ENCODE measurements around the gene HOXC5. TPM values are rescaled to one million over a fixed set of nuclear protein-coding genes. Genes with fewer than 3 reads are reported as not detected.
A peak's percentile ranks its signal among the peaks of the same experiment; 100 is the strongest.

HOXC5 gene
- total and polyA plus RNA-seq, 12 donors: 0.01 TPM; not detected in 11

DNA sequence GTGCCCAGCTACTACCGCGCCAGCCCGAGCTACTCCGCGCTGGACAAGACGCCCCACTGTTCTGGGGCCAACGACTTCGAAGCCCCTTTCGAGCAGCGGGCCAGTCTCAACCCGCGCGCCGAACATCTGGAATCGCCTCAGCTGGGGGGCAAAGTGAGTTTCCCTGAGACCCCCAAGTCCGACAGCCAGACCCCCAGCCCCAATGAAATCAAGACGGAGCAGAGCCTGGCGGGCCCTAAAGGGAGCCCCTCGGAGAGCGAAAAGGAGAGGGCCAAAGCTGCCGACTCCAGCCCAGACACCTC lies 47.2 kb upstream of the HOXC5 start:
- DNase-seq: no peak

GRCh38 chr12:53985994-53986685 lies 46.7 kb upstream of the HOXC5 start:
- intact Hi-C loops (cut with DNase I): no loop called here
- 3% methylated on average over 50 of the region's 50 CpGs for WGBS, 2 donors
- no peak for DNase-seq
- TF ChIP-seq, protein P1, sequence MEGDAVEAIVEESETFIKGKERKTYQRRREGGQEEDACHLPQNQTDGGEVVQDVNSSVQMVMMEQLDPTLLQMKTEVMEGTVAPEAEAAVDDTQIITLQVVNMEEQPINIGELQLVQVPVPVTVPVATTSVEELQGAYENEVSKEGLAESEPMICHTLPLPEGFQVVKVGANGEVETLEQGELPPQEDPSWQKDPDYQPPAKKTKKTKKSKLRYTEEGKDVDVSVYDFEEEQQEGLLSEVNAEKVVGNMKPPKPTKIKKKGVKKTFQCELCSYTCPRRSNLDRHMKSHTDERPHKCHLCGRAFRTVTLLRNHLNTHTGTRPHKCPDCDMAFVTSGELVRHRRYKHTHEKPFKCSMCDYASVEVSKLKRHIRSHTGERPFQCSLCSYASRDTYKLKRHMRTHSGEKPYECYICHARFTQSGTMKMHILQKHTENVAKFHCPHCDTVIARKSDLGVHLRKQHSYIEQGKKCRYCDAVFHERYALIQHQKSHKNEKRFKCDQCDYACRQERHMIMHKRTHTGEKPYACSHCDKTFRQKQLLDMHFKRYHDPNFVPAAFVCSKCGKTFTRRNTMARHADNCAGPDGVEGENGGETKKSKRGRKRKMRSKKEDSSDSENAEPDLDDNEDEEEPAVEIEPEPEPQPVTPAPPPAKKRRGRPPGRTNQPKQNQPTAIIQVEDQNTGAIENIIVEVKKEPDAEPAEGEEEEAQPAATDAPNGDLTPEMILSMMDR (IDR thresholded peaks at IDR 0.05): no peak
- H3K4me3 ChIP-seq: peak overlapping the region in 1 of 10 donors; percentile 3
- no peaks in the 10 kb centered on the region for H3K36me3 ChIP-seq
- no peaks in the 10 kb centered on the region for H3K9me3 ChIP-seq
- peaks cover 62 to 100% (median 100%) of the 10 kb centered on the region in 7 donors for H3K27me3 ChIP-seq
- peaks cover 4 to 34% (median 17%) of the 10 kb centered on the region in 9 donors for H3K4me1 ChIP-seq
- peak in 1 of 8 donors; percentile 42 for ATAC-seq
- H3K27ac ChIP-seq: no peak overlapping the region

More for the DNA sequence above, 47.2 kb upstream of the HOXC5 start:
- Histone ChIP-seq H3K27me3 (peaks cover 57 to 100% (median 100%) of the 10 kb centered on the region in 7 donors), H3K4me1 (peaks cover 4 to 34% (median 17%) of the 10 kb centered on the region in 9 donors), H3K27ac (no peak overlapping the region), H3K36me3 (no peaks in the 10 kb centered on the region), H3K9me3 (no peaks in the 10 kb centered on the region), H3K4me3 (peak overlapping the region in 2 of 10 donors; percentile 3)
- ATAC-seq: peak in 1 of 8 donors; percentile 32
- intact Hi-C loops (cut with DNase I): no loop called here
- TF ChIP-seq, protein P1 (IDR thresholded peaks at IDR 0.05): no peak
- 4 to 9% methylated on average over 21 of the region's 21 CpGs for WGBS, 2 donors

GRCh38 chr12:53986686-53987483 lies 46.0 kb upstream of the HOXC5 start:
- H3K9me3 ChIP-seq: no peaks in the 10 kb centered on the region
- peaks cover 65 to 100% (median 100%) of the 10 kb centered on the region in 7 donors for H3K27me3 ChIP-seq
- DNase-seq (no peak), ATAC-seq (no peak)
- H3K4me3 ChIP-seq: peak overlapping the region in 1 of 10 donors; percentile 3
- H3K27ac ChIP-seq: no peak overlapping the region
- intact Hi-C loops (cut with DNase I): no loop called here
- WGBS, 2 donors: 13 to 17% methylated on average over 21 of the region's 21 CpGs
- no peaks in the 10 kb centered on the region for H3K36me3 ChIP-seq
- H3K4me1 ChIP-seq: peaks cover 4 to 34% (median 17%) of the 10 kb centered on the region in 9 donors
- TF ChIP-seq, protein P1 (IDR thresholded peaks at IDR 0.05): no peak

- WGBS, 2 donors: 6 to 11% methylated on average over 4 of the region's 4 CpGs
- intact Hi-C loops (cut with DNase I): no loop called here
- no peak overlapping the region for H3K4me3 ChIP-seq
Observed at GRCh38 chr12:53987787-53988230, 45.0 kb upstream of the HOXC5 start.

More at GRCh38 chr12:53987787-53988230, 45.0 kb upstream of the HOXC5 start:
- H3K9me3 ChIP-seq: no peaks in the 10 kb centered on the region
- H3K4me1 ChIP-seq: peaks cover 4 to 34% (median 17%) of the 10 kb centered on the region in 9 donors
- H3K27me3 ChIP-seq: peaks cover 62 to 100% (median 100%) of the 10 kb centered on the region in 7 donors
- no peak overlapping the region for H3K27ac ChIP-seq
- DNase-seq: no peak
- TF ChIP-seq, protein P1 (IDR thresholded peaks at IDR 0.05): no peak
- no peak for ATAC-seq
- no peaks in the 10 kb centered on the region for H3K36me3 ChIP-seq
